ENCODE measurements around the gene RASAL2. TPM values are rescaled to one million over a fixed set of nuclear protein-coding genes. Genes with fewer than 3 reads are reported as not detected.

The RASAL2 gene
- total RNA-seq, 1 experiment from 2014 or later, result 36.8 TPM

- CTCF ChIA-PET, result no interaction called here
- TF ChIP-seq CTCF (IDR thresholded peaks at IDR 0.05; ENCODE audit: insufficient read depth in 1 of 2, low read depth in 1 of 2, low read length in 1 of 2, severe bottlenecking in 1 of 2, unreplicated experiment in 1 of 2), result no peak
- no peaks in the 10 kb centered on the region for H3K36me3 ChIP-seq (ENCODE audit: control insufficient read depth, insufficient read depth, low read length)
- Mint-ChIP-seq H3K9me3 (ENCODE audit: unreplicated experiment) (no peaks in the 10 kb centered on the region), H3K4me1 (ENCODE audit: low read depth, unreplicated experiment) (peaks cover 20% of the 10 kb centered on the region), H3K4me3 (ENCODE audit: unreplicated experiment) (no peak overlapping the region), H3K27me3 (ENCODE audit: insufficient read depth, unreplicated experiment) (no peaks in the 10 kb centered on the region), H3K27ac (ENCODE audit: unreplicated experiment) (no peak overlapping the region), H3K36me3 (ENCODE audit: insufficient read depth, unreplicated experiment) (no peaks in the 10 kb centered on the region)
- BruUV-seq (replicated peaks), result no TSS peak
- no peaks in the 10 kb centered on the region for H3K27me3 ChIP-seq (replicated peaks; ENCODE audit: control insufficient read depth, insufficient read depth, low read length)
- POLR2A ChIA-PET, result no interaction called here
- no peak overlapping the region for H3K4me3 ChIP-seq (ENCODE audit: low read depth, low read length)
- DNase-seq, result no peak
- intact Hi-C loops (cut with micrococcal nuclease; ENCODE audit: unreplicated experiment), result loop anchor here (10.0 kb wide), 1 partner anchor 555 kb away; no protein-coding TSS in a partner anchor
- peaks cover 13% of the 10 kb centered on the region for H3K4me1 ChIP-seq
- no peaks in the 10 kb centered on the region for H3K9me3 ChIP-seq
Observed at GRCh38 chr1:178509414-178510007, 415.6 kb downstream of the RASAL2 start.

- Histone ChIP-seq H3K9me3 (no peaks in the 10 kb centered on the region), H3K36me3 (ENCODE audit: control insufficient read depth, insufficient read depth, low read length) (no peaks in the 10 kb centered on the region), H3K27me3 (replicated peaks; ENCODE audit: control insufficient read depth, insufficient read depth, low read length) (no peaks in the 10 kb centered on the region), H3K4me1 (peaks cover 13% of the 10 kb centered on the region), H3K4me3 (ENCODE audit: low read depth, low read length) (no peak overlapping the region)
- ChIA-PET POLR2A (no interaction called here), CTCF (no interaction called here)
- TF ChIP-seq CTCF (IDR thresholded peaks at IDR 0.05; ENCODE audit: insufficient read depth in 1 of 2, low read depth in 1 of 2, low read length in 1 of 2, severe bottlenecking in 1 of 2, unreplicated experiment in 1 of 2), result no peak
- H3K36me3 Mint-ChIP-seq (ENCODE audit: insufficient read depth, unreplicated experiment), result no peaks in the 10 kb centered on the region
- no peak overlapping the region for H3K27ac Mint-ChIP-seq (ENCODE audit: unreplicated experiment)
- no peaks in the 10 kb centered on the region for H3K27me3 Mint-ChIP-seq (ENCODE audit: insufficient read depth, unreplicated experiment)
- BruUV-seq (replicated peaks), result no TSS peak
- intact Hi-C loops (cut with micrococcal nuclease; ENCODE audit: unreplicated experiment), result no loop called here
- no peak for DNase-seq
- H3K9me3 Mint-ChIP-seq (ENCODE audit: unreplicated experiment), result no peaks in the 10 kb centered on the region
- H3K4me1 Mint-ChIP-seq (ENCODE audit: low read depth, unreplicated experiment), result peaks cover 20% of the 10 kb centered on the region
- H3K4me3 Mint-ChIP-seq (ENCODE audit: unreplicated experiment), result no peak overlapping the region
Observed at GRCh38 chr1:178510155-178510554, 416.3 kb downstream of the RASAL2 start.

- H3K4me3 ChIP-seq (ENCODE audit: low read depth, low read length), result no peak within 1 kb of the TSS
- no peak for DNase-seq
- BruUV-seq (replicated peaks), result no TSS peak
- intact Hi-C loops (cut with micrococcal nuclease; ENCODE audit: unreplicated experiment), result no loop called here
- no peaks in the 10 kb centered on the region; the same call in 1 of the 2 replicates for H3K4me1 ChIP-seq
- ChIA-PET POLR2A (interaction anchor here (0.6 kb wide), 1 partner anchor 11 kb away, joined by 3 read pairs; no protein-coding TSS in a partner anchor), CTCF (no interaction called here)
- Mint-ChIP-seq H3K27ac (ENCODE audit: unreplicated experiment) (no peak within 1 kb of the TSS), H3K4me3 (ENCODE audit: unreplicated experiment) (no peak within 1 kb of the TSS), H3K4me1 (ENCODE audit: low read depth, unreplicated experiment) (peaks cover 2% of the 10 kb centered on the region), H3K27me3 (ENCODE audit: insufficient read depth, unreplicated experiment) (no peaks in the 10 kb centered on the region), H3K9me3 (ENCODE audit: unreplicated experiment) (no peaks in the 10 kb centered on the region), H3K36me3 (ENCODE audit: insufficient read depth, unreplicated experiment) (no peaks in the 10 kb centered on the region)
- no peaks in the 10 kb centered on the region for H3K36me3 ChIP-seq (ENCODE audit: control insufficient read depth, insufficient read depth, low read length)
- TF ChIP-seq CTCF (IDR thresholded peaks at IDR 0.05; ENCODE audit: insufficient read depth in 1 of 2, low read depth in 1 of 2, low read length in 1 of 2, severe bottlenecking in 1 of 2, unreplicated experiment in 1 of 2), result no peak
- H3K27me3 ChIP-seq (replicated peaks; ENCODE audit: control insufficient read depth, insufficient read depth, low read length), result no peaks in the 10 kb centered on the region
- H3K9me3 ChIP-seq, result no peaks in the 10 kb centered on the region
Observed at GRCh38 chr1:178512566-178513277, 418.8 kb downstream of the RASAL2 start, which contains the start of gene TEX35. TEX35 (plus strand) TSS chr1:178513109; CDS start chr1:178513189, 80 bp downstream.
